ENCODE results near the gene TMEM31.
"Not testable (repeated sequence)": the region's sequence is repeated elsewhere in the genome, so short reads cannot be mapped to it uniquely, and the experiment has no call there.

Gene TMEM31

GRCh38 chrX:103727115-103727514 is 16.4 kb downstream of the TMEM31 start:
- no peak for DNase-seq

DNA sequence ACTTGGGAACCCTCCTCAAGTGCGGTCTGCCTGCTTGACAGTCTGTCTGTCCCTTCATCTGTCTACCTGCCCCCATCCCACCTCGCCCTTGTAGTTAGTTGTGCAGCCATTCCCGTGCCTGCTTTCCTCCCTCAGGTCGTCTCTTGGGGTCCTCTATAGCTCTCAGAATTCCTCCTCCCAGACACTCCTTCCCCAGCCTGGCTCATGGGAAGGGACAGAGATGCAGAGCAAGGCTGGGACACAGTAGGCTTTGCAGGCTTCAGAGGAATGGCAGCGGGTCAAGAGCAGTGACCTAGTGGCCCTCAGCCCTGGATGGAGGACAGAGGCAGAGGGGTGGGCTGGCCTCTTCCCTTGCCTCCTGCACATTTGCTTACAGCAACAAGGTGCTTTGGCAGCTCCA is 18.3 kb downstream of the TMEM31 start:
- no peak for DNase-seq

DNA sequence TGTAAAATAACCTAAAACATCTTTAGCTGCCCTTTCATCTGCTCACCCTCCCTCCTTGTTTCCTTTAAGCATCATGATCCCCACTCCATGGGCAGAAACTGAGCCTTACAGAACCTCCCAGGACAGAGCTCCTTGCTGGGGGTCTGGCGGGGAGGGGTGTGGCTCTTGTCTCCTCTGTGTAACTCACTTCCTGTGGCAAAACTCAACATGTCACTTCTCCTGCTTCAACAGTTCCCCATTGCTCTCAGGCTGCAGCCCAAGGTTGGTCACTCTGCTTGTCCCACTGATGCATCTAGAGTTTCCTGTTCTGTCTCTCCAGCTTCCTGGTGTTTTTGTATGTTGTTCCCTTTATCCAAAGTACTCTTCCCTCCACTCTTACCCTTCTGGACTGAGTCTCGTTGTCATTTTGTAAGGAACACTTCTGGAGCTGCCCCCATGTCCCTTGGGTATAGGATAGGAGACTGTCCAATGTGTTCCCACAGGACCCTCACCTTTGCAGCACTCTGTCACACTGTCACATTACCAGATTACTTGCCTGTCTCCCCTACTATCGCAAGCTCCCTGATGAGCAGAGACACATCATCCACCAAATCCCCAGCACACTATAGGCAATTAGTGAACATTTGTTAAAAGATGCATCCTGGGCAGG is 19.6 kb downstream of the TMEM31 start:
- DNase-seq, result no peak

GRCh38 chrX:103730796-103731493 is 20.2 kb downstream of the TMEM31 start:
- no peak for DNase-seq

DNA sequence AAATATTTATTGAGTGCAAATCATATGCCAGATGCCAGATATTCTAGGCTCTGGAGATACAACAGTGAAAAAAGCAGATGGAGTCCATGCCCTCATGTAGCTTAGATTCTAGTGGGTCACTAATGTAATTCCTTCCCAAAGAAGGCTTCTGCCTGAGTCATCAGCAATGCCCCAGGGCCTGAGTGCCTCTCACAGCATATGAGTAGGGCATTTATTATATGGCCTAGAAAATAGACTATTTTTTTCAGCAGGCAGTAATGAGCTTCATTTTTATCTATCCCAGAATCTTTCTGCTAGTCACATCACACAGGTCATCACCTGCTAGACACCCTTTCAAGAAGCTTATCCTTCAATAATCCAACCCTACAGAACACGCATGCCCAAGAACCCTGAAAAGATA is 22.3 kb downstream of the TMEM31 start:
- DNase-seq, result no peak

GRCh38 chrX:103734125-103734760 is 23.5 kb downstream of the TMEM31 start:
- DNase-seq, result peak; percentile 25

- DNase-seq, result no peak
These were observed 27.0 kb downstream of the TMEM31 start for GRCh38 chrX:103737696-103738095.

DNA sequence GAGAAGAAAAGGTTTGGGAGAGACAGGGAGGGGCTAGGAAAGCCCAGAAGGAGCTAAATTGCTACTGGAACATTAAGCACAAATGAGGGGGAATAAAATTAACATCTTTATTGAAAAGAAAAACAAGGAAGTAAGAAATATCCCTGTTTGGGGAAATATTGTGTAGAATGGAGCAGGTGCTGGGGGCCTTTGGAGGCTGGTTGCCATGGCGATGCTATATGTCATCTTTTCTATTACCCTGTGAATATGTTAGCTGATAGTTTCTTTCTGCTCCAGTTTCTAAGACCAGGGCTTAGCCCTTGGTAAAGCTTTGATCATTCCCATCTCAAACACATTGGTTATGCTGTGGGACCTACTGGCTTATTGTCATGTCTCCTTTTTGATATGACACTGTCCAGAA is 28.7 kb downstream of the TMEM31 start:
- no peak for DNase-seq

GRCh38 chrX:103741879-103742278 is 31.2 kb downstream of the TMEM31 start:
- DNase-seq, result no peak

GRCh38 chrX:103742339-103742738 is 31.6 kb downstream of the TMEM31 start:
- no peak for DNase-seq

- no peak for DNase-seq
These were observed 36.5 kb downstream of the TMEM31 start for GRCh38 chrX:103747163-103747562.

- DNase-seq, result no peak
These were observed 43.7 kb downstream of the TMEM31 start for GRCh38 chrX:103754401-103754800.

DNA sequence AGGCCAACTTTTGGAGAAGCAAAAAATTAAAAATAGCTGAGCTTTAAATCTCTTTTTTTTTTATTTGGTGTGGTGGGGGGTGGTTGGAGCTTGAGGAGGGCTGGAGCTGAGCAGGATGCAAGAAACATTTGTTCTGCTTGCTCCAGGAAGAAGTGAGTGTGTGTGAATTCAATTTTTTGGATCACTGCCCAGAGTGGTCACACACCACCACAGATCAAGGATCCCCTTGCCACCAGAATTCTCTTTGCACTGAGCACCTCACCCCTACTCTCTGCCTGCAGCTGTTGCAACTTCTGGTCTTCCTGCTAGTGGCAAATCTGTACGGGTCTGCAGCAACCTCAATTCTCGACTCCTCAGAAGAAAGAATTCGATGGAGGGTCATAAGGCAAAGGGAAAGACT is 46.0 kb downstream of the TMEM31 start:
- no peak for DNase-seq

DNA sequence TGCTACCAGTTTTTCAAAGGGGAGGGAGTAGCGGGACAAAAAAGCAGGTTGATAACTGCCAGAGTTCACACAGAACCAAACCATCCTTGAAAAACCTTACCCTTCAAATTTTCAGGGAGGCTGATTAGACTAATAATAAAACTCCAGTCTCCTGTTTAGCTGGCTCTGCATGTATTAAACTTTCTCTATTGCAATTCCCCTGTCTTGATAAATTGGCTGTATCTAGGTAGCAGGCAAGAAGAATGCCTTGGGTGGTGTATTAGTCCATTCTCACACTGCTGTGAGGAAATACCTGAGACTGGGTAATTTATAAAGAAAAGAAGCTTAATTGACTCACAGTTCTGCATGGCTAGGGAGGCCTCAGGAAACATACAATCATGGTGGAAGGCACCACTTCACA is 47.8 kb downstream of the TMEM31 start:
- DNase-seq, result no peak

GRCh38 chrX:103763541-103763940 is 52.8 kb downstream of the TMEM31 start:
- DNase-seq, result not testable (repeated sequence)

Measured in NCI-H1417 treated with DMSO at 0.1 percent for 48 hours (cell line).